GM12878 (cell line): ENCODE results near the gene LMAN1L. TPM values are rescaled to one million over a fixed set of nuclear protein-coding genes. Genes with fewer than 3 reads are reported as not detected.

Experiments used
- BCLAF1 ChIP-seq: fragments of 450-650 bp; IDR thresholded peaks from 2 replicates; pipeline ENCODE4 v1.6.1; 2017; ENCODE audit warnings: antibody characterized with exemption, mild to moderate bottlenecking, moderate library complexity
- CREB1 ChIP-seq: IDR thresholded peaks from 2 replicates; pipeline ENCODE4 v1.6.1; 2012; ENCODE audit warnings: low read depth, mild to moderate bottlenecking, inconsistent platforms
- CUX1 ChIP-seq: IDR thresholded peaks from 2 replicates; pipeline ENCODE4 v1.6.1; 2012; ENCODE audit warnings: improper control_type of control experiment, low read depth, low read length; ENCODE audit not compliant: insufficient replicate concordance
- EP300 ChIP-seq, 2 experiments: fragments of 150-350 bp in 1 of 2; IDR thresholded peaks; 2 replicates each; pipeline ENCODE4 v1.6.1; 2011 to 2012; ENCODE audit warnings: low read depth in 2 of 2, low read length in 2 of 2, borderline replicate concordance in 1 of 2, improper control_type of control experiment in 1 of 2, inconsistent platforms in 1 of 2; ENCODE audit not compliant: control insufficient read depth in 1 of 2
- ETV6 ChIP-seq, 2 experiments: fragments of 450-650 bp in 1 of 2; IDR thresholded peaks in 1 of 2; conservative IDR thresholded peaks in 1 of 2; 2 replicates each; pipeline ENCODE4 v1.6.1; 2014; ENCODE audit warnings: antibody characterized with exemption in 1 of 2, borderline replicate concordance in 1 of 2, low read depth in 1 of 2, mild to moderate bottlenecking in 1 of 2, moderate library complexity in 1 of 2
- HCFC1 ChIP-seq: fragments of 150-350 bp; IDR thresholded peaks from 2 replicates; pipeline ENCODE4 v1.6.1; 2014; ENCODE audit warnings: low read length
- HDAC2 ChIP-seq: fragments of 200-600 bp; sonication (generic); IDR thresholded peaks from 2 replicates; pipeline ENCODE4 v1.6.1; 2017
- MYB ChIP-seq: fragments of 150-350 bp; IDR thresholded peaks from 2 replicates; pipeline ENCODE4 v1.6.1; 2014; ENCODE audit warnings: mild to moderate bottlenecking, low read depth, low read length, borderline replicate concordance
- RELA ChIP-seq: fragments of 450-650 bp; IDR thresholded peaks from 2 replicates; pipeline ENCODE4 v1.8.0; 2014; ENCODE audit warnings: borderline replicate concordance; ENCODE audit not compliant: partially characterized antibody
- RELB ChIP-seq: fragments of 450-650 bp; IDR thresholded peaks from 2 replicates; pipeline ENCODE4 v1.6.1; 2017; ENCODE audit warnings: low read depth, mild to moderate bottlenecking, moderate library complexity
- SUPT20H ChIP-seq: IDR thresholded peaks from 2 replicates; pipeline ENCODE4 v1.6.1; 2011; ENCODE audit warnings: low read depth, mild to moderate bottlenecking, low read length, moderate library complexity, borderline replicate concordance; ENCODE audit not compliant: control insufficient read depth
- TAF1 ChIP-seq: IDR thresholded peaks from 2 replicates; pipeline ENCODE4 v1.6.1; 2011; ENCODE audit warnings: mild to moderate bottlenecking, low read depth, low read length, borderline replicate concordance
- TCF3 ChIP-seq: IDR thresholded peaks from 2 replicates; pipeline ENCODE4 v1.6.1; 2012; ENCODE audit warnings: low read depth, mild to moderate bottlenecking, low read length, borderline replicate concordance; ENCODE audit not compliant: insufficient read depth
- ZBTB4 ChIP-seq: fragments of 450-650 bp; formaldehyde crosslinking; IDR thresholded peaks from 2 replicates; pipeline ENCODE4 v1.4.0; 2022; ENCODE audit warnings: mild to moderate bottlenecking, moderate library complexity
- polyA plus RNA-seq, 11 experiments: library from polyadenylated mRNA; depleted of rRNA in 4 of 11; unstranded in 6 of 11; stranded (reverse) in 5 of 11; fragments of >200 nt; fragmentation: Nextera tagmentation in 4 of 11; fragmentation: Illumina TruSeq in 1 of 11; extraction: Ambion mirVana in 4 of 11; extraction: Trizol in 1 of 11; gene quantifications; 1 replicate in 1 of 11; 2 replicates in 10 of 11; pipeline versions ENCODE4 v1.2.1 to v1.2.3, GENCODE V29; 2011 to 2016; ENCODE audit warnings: inconsistent platforms in 2 of 11, missing spikeins in 2 of 11, low read depth in 1 of 11
- total RNA-seq, 4 experiments: library from RNA; depleted of rRNA in 3 of 4; stranded (reverse); fragments of >200 nt in 3 of 4; fragmentation: Illumina TruSeq in 1 of 4; extraction: Trizol in 1 of 4; gene quantifications; 2 replicates each; pipeline versions ENCODE4 v1.2.1 to v1.2.3, GENCODE V29; 2013 to 2021

The LMAN1L gene
- total and polyA plus RNA-seq, 10 of the 15 experiments (the other 5 are each of a cell fraction or from before 2014, with no cell fraction given) = not detected

GRCh38 chr15:74787251-74788041 is 25.2 kb upstream of the LMAN1L start (continued):
- TF ChIP-seq EP300 (IDR thresholded peaks at IDR 0.05; ENCODE audit: borderline replicate concordance in 1 of 2, control insufficient read depth in 1 of 2, low read depth in 2 of 2, low read length in 2 of 2) = peak; percentile 83 to 88
- TF ChIP-seq BCLAF1 = no peak
- 0 out of 2 replicates have a peak, but pooled peaks have one; percentile 52 for TF ChIP-seq HDAC2
- TF ChIP-seq ZBTB4 (CRISPR knock-in tag) = no peak
- TF ChIP-seq HCFC1 = no peak; the same call in 1 of the 2 replicates
- TF ChIP-seq ETV6 (conservative IDR thresholded peaks at IDR 0.05 in 1 of 2, IDR thresholded peaks at IDR 0.05 in 1 of 2; ENCODE audit: borderline replicate concordance in 1 of 2, low read depth in 1 of 2) = peak in 1 of 2 experiments; percentile 88; a peak in 2 of 4 replicates
- 0 out of 2 replicates have a peak, but pooled peaks have one; percentile 20 for TF ChIP-seq TCF3
- TF ChIP-seq MYB = no peak
- TF ChIP-seq RELA = peak; percentile 11
- TF ChIP-seq CUX1 = peak; percentile 84
- TF ChIP-seq CREB1 = no peak
- TF ChIP-seq TAF1 = peak; percentile 52; the same call in 1 of the 2 replicates
- peak; percentile 94; the same call in 1 of the 2 replicates for TF ChIP-seq RELB
- no peak for TF ChIP-seq SUPT20H
